NOMO-1 (cell line): ENCODE results near the gene ZNF304.
A peak's percentile ranks its signal among the peaks of the same experiment; 100 is the strongest.
"Not testable (repeated sequence)": the region's sequence is repeated elsewhere in the genome, so short reads cannot be mapped to it uniquely, and the experiment has no call there.

Experiments
- DNase-seq, 2 experiments: peaks; one replicate each; lab custom pipeline; 2025; ENCODE audit not compliant: unreplicated experiment in 2 of 2; lab: John Stamatoyannopoulos, UW

ZNF304 gene

DNA sequence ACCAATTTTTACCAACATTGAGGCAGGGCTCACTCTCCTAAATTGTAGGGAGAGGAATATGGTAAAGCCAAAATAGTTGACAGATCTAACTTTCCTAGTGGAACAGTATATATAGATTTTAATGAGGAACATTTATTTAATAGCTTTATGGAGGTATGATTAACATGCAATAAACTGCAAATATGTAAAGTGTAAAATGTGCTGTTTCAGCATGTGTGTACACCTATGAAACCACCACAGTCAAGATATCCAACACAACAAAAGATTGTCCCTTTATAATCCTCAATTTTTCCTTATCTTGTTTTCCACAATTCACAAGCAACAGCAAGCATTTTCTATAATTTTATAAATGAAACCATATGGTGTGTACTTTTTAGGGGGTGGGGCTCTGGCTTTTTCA, 8.2 kb downstream of the ZNF304 start:
- DNase-seq, result no peak

DNA sequence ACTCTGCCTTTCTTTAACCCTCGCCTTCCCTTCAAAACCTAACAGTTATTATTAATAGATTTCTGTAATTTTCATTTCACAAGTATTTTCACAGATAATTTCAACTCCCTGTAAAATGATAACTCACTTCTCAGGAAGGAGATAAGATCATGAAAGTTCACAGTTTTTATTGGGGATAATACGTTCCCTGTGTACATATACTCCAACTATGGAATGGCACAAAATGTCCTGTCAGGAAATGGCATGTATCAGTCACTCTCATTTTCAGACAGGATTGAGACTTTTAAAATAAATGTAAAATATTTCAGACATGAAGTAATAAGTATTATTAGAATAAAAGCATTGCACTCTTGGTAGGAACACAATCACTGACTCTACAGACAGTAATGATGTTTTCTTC, 11.3 kb downstream of the ZNF304 start:
- DNase-seq, result no peak

DNA sequence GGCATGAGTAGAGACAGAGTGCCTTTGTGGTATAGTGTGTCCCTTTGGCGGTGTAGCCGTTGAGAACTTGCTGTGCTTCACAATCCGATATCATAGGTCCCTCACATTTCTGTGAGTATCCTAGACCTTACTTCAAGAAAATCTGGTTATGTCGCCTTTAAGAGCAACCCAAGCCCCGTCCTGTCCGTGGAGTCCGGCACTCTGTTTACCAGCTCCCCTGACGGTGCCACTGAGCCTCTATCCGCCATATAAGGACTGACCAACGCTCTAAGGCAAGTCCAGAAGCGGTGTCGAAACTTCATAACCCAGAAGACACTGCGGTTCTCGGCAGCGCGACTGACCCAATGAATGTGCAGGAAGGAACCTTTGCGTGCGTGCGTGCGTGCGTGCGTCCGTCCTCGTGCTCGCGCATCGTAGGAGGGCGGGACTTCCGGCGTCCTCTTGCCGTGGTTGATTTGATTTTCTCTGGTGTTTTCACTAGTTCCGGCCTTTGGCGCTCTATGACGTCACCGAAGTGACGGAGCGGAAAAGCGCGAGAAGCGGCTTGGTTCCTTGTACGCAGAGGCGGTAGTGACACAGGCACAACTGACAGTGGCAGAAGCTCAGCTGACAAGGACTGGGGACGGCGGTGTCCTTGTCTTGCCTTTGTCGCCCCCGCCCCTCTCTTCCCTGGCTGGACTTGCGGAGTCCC, 12.1 kb downstream of the ZNF304 start, which contains the start of the genes TRAPPC2B and ZNF547:
Gene TRAPPC2B, plus strand, starts transcription at position 555 of the 691 bp plus-strand sequence. CDS start 1,283 bp downstream, outside the sequence.
Gene ZNF547, plus strand, starts transcription at position 555 of the 691 bp plus-strand sequence. CDS start 5,005 bp downstream, outside the sequence.
- DNase-seq, result peak; percentile 94 to 96

DNA sequence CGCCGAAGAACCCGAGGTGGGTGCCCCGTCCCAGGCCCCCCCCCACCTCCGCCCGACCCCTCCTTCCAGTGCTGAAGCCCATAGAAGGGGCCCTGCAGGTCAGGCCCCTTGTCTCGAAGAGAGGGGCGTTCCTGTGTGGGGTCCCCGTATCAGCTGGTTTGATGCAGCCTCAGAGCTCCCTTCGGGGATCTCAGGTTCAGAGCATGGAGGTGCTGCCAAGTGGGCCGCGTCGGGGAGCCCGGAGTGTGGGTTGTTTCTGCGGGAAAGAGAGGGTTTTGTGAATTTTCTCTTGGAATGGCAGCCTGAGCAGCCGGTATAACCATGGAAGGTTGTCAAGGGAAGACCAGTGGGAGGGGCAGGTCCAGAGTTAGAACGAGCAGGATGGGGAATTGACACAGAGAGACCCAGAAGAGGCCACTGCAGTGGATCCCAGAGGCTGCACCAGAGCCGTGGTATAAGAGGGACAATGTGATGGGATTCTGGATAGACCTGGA, 12.7 kb downstream of the ZNF304 start:
- no peak for DNase-seq

DNA sequence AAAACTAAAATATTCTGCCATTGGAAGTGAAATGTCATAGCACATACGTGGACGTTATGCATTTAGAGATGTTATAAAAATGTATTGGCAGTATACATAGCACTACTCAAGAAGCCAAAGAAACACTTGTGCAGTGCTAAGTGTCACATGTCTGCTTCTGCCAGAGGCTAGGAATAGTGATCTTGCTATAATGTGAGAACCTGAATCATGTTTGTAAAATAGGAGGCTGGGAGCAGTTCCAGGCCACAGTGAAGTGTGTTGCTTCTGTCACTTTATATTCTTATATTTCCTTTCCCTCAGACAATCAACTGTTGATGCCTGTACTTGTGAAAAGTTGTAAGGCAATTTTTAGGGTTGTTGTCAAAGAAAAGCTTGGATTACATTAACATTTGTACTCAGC, 15.7 kb downstream of the ZNF304 start:
- DNase-seq, result no peak

DNA sequence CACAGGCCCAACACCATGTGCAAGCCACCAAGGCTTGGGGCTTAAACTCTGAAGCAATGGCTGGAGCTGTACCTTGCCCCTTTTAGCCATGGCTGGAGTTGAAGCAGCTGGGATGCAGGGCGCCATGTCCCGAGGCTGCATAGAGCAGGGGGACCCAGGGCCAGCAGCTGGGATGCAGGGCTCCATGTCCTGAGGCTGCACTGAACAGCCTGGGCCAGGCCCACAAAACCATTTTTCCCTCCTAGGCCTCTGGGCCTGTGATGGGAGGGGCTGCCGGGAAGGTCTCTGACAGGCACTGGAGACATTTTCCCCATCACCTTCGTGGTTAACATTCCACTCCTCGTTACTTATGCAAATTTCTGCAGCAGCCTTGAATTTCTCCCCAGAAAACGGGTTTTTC, 23.1 kb downstream of the ZNF304 start:
- DNase-seq, result no peak

DNA sequence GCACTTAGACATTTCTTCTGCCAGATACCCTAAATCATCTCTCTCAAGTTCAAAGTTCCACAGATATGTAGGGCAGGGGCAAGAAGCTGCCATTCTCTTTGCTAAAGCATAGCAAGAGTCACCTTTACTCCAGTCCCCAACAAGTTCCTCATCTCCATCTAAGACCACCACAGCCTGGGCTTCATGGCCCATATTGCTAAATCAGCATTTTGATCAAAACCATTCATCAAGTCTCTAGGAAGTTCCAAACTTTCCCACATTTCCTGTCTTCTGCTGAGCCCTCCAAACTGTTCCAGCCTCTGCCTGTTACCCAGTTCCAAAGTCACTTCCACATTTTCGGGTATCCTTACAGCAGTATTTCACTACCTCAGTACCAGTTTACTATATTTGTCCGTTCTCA, 23.6 kb downstream of the ZNF304 start:
- not testable (repeated sequence) for DNase-seq

DNA sequence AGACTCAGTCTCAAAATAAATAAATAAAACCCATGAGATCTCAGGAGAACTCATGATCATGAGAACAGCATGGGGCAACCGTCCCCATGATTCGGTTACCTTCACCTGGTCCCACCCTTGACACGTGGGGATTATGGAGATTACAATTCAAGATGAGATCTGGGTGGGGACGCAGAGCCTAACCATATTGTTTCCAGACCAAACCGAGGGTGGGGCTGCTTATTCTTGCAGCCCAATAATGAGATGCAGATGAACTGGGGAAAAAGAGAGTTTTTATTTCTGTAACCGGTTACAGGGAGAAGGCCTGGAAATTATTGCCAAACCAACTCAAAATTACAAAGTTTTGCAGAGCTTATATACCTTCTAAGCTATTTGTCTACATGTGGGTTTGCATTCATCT, 25.1 kb downstream of the ZNF304 start:
- no peak for DNase-seq

DNA sequence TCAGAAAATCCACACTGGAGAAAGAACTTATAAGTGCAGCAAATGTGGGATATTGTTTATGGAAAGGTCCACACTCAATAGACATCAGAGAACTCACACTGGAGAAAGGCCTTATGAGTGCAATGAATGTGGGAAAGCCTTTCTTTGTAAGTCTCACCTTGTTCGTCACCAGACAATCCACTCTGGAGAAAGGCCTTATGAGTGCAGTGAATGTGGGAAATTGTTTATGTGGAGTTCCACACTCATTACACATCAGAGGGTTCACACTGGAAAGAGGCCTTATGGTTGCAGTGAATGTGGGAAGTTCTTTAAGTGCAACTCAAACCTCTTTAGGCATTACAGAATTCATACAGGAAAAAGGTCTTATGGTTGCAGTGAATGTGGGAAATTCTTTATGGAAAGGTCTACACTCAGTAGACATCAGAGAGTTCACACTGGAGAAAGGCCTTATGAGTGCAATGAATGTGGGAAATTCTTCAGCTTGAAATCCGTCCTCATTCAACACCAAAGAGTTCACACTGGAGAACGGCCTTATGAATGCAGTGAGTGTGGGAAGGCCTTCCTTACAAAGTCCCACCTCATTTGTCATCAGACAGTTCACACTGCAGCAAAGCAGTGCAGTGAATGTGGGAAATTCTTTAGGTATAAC, 26.6 kb downstream of the ZNF304 start:
- no peak for DNase-seq

DNA sequence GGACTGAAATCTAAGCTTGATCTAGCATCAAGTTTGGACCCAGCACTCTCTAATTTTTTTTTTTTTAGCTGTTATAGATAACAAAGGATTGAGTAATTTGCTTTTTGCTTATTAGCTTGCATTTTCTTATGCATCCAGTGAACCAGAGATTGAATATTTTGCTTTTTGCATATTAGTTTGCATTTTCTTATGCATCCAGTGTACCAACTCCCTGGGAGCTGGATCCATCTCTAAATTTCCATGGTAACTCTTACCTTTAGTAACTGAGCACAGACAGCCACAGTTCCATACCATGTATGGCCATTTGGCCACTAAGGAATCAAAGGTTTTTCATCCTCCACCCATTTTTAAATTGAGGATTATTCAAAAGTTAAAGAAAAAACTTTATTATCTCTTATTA, 29.9 kb downstream of the ZNF304 start:
- DNase-seq, result no peak

DNA sequence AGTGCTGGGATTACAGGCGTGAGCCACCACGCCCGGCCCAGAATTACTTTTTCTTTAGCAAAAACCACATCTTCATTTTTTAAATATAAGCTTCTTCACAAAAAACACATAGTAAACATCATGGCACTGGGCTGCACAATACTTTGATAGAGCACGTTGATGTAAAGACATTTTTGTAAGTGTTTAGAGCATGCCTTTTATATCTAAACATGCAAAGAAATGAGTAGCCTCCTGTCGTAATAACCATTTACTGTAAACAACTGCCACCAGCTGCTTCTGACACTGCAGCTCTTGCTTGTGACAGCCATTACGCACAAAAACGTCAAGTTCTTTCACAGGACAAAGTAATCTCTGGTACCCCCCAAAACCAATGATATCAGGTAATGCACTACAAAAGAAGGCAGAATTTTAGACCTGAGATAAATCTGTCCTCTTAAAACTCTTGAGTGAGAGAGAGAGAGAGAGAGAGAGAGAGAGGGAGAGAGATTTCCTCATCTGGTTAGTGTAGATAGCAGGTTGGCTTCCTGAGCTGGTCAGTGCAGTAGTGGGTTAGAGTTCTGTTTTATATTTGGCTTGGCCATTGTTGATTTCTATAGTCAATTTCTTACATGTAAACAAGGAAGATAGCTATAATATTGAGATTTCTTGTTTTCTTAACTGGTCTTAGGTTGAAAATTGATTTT, 31.9 kb downstream of the ZNF304 start:
- no peak for DNase-seq

DNA sequence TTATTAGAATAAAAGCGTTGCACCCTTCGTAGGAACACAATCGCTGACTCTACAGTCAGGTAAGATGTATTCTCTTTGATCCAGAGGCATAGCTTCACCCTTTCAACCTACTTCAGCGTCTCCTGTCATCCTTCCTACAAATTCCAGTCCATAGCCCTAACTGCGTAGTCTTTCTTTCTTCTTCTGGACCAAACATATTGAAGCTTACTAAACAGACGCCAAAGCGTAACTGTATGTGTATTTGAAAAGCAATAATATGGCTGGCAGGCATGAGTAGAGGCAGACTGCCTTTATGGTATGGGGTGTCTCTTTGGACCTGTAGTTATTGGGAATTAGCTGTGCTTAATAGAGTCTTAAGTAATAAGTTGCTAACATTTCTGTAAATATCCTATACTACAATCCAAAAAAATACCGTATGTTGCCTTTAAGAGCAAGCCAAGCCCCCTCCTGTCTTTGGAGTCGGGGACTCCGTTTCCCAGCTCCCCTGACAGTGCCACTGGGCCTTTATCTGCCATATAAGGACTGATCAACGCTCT, 38.2 kb downstream of the ZNF304 start:
- DNase-seq, result no peak

DNA sequence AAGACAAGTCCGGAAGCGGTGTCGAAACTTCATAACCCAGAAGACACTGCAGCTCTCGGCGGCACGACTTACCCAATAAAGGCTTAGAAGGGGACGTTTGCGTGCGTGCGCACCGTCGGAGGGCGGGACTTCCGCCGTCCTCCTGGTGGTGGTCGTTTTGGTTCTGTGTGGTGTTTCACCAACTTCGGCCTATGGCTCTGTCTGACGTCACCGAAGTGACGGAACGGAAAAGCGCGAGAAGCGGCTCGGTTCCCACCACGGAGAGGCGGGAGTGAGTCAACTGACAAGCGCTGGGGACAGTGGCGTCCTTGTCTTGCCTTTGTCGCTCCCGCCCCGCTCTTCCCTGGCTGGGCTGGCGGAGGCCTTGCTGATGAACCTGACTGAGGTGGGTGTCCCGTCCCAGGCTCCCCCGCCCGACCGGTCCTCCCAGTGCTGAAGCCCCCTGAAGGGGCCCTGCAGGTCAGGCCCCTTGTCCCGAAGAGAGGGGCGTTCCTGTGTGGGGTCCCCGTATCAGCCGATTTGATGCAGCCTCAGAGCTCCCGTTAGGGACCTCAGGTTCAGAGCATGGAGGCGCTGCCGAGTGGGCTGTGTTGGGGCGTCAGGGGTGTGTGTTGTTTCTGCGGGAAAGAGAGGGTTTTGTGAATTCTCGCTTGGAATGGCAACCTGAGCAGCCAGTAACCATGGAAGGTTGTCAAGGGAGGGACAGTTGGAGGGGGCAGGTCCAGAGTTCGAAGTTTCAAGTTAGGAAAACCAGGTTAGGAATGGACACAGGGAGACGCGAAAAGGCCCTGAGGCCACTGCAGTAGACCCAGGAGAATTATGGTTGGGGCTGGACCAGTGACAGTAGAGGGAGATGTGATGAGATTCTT, 38.9 kb downstream of the ZNF304 start, which contains the start of gene ZNF548:
Gene ZNF548, plus strand, starts transcription at position 125 of the 869 bp plus-strand sequence. Its CDS starts 246 bp downstream, at position 371.
- DNase-seq, result peak; percentile 96

DNA sequence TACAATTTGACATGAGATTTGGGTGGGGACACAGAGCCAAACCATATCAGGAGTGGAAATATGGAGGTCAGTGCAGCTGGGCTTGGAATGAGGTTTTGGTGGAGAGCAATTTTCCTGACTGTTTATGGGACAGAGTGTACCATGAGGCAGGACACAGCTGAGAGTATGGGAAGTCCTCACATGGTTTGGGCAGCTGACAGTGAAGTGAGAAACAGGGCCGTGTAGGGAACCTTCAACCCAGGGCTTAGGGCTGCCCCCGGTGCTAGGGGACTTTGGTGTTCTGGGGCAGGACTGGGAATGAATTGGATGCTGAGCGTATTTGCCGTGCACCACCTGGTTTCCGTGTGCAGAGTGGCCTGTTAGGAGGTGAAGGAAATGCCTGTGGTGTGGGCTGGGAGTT, 44.6 kb downstream of the ZNF304 start:
- no peak for DNase-seq

DNA sequence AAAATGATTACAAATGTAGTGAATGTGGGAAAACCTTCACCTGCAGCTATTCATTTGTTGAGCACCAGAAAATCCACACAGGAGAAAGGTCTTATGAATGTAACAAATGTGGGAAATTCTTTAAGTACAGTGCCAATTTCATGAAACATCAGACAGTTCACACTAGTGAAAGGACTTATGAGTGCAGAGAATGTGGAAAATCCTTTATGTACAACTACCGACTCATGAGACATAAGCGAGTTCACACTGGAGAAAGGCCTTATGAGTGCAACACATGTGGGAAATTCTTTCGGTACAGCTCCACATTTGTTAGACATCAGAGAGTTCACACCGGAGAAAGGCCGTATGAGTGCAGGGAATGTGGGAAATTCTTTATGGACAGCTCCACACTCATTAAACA, 47.8 kb downstream of the ZNF304 start:
- DNase-seq, result no peak

DNA sequence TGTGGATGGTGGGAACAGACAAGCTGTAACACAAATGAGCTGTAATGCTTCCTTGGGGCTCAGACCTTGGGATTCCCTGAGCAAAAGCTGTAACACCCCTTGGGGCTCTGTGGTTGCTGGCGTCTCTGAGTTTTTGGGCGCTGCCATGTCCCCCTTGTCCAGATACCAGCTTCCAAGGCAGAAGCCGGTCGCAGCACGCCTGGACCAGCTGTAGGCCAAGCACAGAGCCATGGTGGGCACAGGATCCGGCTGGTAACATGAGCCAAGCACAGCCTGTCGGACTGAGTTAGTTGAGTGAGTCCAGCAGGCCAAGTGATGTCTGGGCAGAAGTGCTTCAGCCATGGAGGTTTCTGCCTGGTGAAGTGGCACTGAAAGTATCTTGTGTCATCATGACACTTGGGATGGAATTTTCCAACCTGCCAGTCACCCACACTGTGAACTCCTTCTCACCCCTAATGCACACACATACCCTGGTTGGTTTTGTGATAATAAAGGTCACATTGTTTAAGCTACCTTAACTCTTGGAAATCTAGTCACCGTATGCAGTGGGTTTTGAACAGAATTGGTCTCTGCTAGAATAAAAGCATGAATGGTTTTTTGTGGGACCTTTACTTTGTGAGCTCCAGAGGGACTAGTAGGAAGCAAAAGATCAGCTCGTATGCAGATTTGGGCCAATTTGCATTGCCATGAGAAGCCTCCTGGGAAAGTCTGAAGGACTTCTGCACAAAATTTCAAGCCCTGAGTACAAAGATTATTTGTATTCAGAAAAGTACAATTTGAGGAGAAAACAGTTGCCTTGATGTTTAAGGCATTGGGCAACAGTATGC, 52.9 kb downstream of the ZNF304 start:
- DNase-seq, result no peak

DNA sequence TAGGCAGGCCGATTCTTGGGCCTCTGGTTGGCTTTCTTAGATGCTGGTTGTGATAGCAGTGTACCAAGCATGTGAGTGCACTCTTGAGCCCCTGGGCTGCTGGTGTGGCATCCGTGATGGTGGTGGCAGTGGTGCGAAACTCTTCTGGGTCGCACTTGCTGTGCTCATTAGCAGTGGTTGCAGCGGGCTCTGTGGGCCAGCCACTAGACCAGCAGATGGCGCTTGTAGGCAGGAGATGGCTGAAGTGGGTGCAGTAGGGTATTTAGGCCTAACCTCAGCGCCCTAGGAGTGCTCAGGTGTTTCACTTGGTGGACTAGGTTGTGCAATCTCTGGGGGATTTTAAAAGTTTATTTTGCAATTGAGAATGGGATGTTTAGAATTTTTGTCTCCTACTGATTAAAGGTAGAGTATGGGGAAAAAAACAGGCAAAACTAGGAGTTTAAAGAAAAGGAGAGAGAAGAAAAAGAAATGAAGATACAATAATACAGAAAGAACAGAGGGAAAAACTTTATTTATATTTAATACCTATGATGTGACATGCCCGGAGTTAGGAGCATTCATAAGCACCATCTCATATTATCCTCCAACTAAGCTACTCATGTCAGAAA, 55.5 kb downstream of the ZNF304 start:
- peak; percentile 25 to 54 for DNase-seq
